Measurements from ENCODE around the gene SIMC1.
A peak's percentile ranks its signal among the peaks of the same experiment; 100 is the strongest.
"Not testable (repeated sequence)": the region's sequence is repeated elsewhere in the genome, so short reads cannot be mapped to it uniquely, and the experiment has no call there.

SIMC1 gene

DNA sequence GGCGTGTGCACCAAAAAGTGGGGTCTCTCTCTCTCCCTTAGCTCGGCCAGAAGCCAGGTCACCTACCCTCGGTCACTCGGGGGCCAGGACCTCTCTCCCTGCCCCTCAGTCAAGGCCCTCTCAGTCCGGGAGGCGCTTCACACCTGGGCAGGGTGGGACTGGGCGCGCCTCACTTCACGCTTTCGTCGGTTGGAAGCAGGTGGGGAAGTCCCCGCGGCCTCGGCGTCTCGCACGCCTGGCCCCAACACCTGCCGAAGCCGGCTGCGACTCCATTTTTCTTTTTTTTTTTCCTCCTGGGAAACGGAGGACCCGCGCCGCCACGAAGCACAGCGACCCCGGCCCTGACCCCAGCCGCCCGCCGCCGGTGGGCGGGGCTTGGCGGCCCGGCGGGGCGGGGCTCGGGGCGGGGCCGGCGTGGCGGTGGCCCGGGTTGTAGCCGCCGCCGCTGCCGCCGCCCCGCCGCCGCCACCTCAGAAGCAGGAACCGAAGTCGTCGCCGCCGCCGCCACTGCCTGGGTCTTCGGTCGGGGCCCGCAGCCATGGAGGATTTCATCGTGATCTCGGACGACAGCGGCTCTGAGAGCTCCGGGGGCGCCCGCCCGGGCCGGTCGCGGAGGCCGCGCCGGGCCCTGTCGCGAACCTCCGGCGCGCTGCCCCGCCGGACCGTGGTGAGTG lies at the start of gene SIMC1:
SIMC1 (plus strand) TSS at position 454 of the 674 bp plus-strand sequence; CDS start at position 539, 85 bp downstream.
- peak; percentile 22 to 25 for DNase-seq

DNA sequence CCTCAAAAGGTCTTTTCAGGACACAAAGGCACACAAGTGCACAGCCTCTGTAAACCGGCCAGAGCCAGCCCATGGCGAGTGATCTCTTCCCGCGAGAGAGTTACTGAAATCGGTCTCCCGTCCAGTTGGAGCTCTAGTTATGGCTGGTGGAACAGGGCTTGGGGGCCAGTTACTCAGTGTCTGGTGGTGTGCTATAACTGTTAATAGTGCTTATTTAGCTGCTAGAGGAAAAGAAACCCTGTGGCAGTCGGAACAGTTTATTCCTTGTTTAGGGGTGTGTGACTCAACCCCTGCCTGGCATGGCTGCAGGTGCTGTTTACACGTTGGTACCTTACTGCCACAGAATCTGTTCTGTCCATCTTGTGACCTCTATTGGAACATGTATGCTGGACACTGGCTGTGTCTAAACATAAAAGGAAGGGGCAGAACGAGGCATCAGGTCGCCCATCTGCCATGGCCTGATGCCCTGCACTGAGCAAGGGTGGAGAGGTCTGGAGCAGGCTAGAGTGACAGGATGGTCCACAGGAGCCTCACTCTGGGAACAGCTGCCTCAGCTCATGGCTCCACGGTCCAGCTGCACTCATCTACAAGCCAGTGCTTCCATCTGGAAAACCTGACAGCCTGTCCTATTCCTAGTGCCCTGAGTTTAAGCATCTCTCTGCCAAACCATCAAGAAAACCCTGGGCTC lies 49.6 kb upstream of the SIMC1 start:
- DNase-seq = no peak

DNA sequence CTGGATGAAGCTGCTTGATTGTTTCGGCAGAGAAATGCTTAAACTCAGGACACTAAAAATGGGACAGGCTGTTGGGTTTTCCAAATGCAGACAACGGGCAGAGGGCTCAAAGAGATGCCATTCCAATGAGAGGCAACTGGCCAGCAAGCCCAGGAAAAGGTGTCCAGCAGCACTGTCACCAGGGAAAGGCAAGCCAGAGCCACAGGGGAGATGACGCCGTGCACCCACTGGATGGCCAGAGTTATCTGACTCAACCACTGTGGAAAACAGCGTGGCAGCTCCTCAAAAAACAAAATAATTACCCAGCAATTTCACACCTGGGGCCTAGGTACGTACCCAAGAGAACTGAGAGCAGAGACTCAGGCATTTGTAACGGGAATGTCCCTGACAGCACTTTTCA lies 48.4 kb upstream of the SIMC1 start:
- DNase-seq = no peak

DNA sequence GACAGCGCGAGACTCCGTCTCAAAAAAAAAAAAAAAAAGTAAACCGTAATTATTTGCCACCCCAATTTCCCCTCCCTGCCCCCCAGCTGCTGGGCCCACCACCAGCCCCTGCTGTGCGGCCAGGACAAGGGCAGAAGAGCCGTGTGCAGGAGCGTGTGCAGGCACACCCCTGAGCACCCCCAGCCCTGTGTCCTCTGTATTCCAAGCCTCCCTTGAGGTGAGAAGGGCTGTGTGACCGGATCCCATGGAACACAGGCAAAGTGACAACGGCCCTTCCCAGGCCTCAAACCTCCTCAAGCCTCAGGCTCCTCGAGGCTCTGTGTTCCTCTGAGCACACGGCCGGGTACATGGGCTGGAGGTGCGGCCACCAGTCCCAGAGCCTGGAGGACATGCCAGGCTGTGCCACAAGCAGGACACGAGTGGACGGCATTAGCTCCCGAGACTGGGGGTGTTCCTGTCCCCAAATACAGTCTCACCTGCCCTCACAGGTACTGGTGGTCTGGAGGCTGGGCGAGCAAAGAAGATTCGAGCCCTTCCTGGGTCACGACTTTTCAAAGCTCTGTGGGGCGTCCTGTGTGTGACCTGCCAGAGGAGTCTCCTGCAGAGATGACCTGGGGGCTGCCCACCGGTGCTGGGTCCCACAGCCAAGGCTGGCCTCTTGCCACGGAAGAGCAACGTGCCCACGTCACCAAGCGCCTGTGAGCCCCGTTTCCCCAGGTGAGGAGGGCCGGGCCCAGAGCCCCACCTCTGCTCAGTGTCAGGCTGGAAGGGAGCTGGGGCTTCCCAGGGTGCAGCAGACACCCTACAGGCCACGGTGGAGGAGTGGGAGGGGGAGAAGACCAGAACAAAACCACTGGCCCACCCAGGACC lies 47.1 kb upstream of the SIMC1 start:
- no peak for DNase-seq

DNA sequence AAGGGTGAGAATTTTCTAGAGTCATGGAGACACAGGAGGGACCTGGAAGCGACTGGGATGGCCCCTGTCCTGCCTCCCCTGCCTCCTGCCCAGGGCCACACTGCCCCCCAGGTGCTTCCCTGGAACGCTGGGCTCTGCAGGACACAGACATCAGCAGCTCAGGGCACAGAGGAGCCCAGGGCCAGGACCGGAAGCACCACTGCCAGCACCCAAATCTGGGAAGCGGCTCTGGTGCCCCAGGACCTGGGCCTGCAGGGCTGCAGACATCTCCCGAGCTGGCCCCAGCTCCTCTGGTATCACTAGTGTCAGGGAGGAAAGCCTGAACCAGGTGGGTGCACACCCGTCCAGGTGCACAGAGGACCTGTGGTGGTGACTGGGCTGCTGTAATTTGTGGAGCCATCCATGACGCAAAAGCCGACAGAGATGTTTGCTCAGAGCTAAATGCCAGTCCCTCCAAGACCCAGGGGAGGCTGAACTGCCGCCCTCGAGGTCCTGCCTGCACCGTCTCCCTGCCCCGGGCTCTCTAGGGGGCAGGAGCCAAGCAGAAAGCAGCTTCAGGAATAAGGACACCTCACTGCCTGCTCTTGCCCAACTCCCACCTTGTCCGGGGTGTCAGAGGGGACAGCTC lies 46.0 kb upstream of the SIMC1 start:
- DNase-seq = no peak

DNA sequence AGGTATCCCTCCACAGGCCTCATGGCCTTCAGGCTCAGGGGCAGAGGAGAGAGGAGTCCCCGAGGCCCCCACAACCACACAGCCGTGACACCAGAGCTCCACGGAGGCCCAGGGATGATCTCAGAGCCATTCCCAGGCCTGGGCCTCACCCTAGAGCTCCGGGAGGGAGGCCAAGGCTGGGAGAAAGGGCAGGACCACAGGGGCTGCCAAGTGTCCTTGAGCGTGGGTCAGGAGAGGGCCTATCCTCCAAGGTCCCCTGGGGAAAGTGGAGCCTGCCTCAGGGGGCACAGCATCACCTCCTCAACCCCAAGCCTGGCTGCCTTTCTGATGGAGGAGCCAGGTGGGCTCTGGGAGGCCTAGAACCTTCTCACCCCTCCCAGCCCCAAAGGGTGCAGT lies 45.5 kb upstream of the SIMC1 start:
- DNase-seq = not testable (repeated sequence)

DNA sequence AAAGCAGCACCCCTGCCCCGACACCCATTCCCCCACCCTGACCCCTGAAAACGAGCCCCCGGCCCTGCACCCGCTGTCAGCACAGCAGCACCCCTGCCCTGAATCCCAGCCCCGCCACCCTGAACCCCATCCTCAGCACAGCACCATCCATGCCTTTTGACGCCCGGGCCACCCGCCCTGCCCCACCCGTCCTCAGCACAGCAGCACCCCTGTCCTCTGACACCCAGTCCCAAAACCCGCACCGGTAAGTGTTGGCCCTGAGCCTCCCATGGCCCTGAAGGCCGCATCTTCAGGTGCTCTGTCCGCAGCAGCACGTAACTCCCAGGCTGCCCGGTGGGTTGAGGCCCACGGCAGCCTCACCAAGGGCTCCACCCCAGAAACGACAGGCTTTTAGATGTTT lies 44.6 kb upstream of the SIMC1 start:
- not testable (repeated sequence) for DNase-seq

DNA sequence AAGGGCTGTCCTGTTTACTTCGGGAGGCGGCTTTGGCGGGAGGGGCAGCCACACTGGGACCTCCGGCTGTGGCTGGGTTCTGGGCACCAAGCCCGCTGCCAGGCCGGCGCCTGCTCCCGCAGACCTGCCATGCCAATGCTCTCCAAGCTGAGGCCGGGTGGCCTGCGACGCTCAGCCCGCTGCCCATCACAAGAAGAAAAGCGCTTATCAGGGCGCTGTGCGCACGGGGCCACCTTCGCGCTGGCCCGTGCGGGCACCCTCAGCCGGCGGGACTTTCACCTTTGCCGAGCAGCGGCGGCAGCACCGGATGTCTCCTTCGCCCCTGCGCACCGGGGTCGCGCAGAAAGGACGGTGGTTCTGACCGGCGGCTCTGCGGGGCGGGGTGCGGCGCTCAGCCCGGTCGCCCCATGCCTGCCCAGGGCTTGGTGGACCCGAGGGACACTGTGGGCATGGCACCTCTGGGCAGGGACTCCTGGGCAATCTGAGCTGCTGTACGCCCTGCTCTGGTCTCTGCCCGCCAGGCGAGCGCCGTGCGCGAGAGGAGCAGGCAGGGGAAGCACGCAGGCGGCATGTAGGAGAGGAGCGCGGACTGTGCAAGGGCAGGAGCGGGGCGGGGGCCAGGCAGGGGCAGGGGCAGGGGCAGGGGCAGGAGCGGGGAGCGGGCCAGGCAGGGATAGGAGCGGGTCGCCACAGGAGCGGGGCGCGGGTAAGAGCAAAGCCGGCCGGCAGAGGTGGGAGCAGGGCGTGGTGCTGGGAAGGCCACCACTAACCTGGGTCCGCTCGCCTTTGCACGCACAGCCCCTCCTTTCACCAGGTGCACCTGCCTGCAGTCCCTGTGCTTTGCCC lies 43.8 kb upstream of the SIMC1 start:
- not testable (repeated sequence) for DNase-seq

DNA sequence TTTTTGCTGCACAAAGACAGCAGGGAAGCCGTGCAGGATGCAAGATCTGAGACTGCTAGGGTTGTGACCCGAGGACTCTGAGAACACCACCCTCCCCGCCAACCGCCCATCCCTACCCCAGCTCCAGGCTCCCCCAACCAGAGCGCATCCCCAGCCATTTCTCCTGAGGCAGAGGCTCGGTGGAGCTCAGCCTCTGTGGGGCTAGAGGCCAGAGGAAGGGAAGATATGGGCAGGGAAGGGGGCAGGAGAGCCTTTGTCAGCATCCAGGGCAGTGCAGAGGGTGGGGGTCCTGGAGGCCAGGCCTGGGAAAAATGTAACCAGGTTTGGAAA lies 43.2 kb upstream of the SIMC1 start:
- not testable (repeated sequence) for DNase-seq

DNA sequence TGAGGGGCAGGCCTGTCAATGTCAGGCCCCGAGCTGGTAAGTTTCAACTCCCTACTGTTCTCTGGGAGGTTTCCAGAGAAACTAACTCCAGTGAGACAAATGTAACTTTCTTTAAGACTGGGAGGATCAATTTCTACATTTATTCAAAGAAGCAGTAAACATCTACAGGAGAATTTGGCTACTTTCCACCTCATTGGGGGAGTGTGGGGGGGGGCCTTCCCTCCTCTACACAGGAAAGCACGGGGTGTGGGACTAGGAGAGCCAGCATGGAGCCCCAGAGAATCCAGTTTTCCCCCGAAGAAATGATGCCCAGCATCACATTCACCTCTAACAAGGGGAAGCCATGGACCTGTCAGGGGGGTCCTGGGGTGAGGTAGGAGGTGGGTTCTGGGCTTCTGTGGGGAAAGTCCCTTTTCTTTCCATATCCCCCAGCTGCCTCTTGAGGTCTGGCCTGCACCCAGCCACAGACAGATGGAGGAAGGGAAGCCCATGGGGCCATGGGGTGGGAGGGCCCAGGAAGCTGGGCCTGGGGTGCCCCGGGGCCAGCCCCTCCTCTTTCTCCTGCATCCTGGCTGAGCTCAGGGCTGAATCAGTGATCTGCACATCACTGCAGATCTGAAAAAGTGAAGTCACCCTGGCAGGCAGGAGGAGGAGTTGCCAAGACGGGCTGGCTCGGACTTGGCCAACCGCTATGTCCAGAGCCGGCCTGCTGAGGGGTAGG lies 42.6 kb upstream of the SIMC1 start:
- not testable (repeated sequence) for DNase-seq

DNA sequence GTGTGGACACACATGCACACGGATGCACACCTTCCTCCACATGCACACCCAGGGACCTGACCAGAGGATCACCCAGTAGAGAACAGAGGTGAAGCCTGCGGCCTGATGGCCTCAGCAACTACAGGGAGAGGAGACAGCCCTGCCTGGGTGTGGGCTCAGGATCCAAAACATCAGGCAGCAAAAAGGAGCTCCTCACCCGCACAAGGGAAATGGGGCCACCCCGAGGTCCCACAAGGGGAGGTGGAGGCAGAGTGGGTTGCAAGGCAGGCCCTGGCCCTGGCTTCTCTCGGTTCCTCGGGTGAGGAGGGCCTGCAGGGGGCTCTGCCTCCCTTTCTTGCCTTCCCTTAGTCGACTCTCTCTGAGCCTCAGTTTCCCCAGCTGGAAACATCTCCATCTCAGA lies 41.4 kb upstream of the SIMC1 start:
- not testable (repeated sequence) for DNase-seq

DNA sequence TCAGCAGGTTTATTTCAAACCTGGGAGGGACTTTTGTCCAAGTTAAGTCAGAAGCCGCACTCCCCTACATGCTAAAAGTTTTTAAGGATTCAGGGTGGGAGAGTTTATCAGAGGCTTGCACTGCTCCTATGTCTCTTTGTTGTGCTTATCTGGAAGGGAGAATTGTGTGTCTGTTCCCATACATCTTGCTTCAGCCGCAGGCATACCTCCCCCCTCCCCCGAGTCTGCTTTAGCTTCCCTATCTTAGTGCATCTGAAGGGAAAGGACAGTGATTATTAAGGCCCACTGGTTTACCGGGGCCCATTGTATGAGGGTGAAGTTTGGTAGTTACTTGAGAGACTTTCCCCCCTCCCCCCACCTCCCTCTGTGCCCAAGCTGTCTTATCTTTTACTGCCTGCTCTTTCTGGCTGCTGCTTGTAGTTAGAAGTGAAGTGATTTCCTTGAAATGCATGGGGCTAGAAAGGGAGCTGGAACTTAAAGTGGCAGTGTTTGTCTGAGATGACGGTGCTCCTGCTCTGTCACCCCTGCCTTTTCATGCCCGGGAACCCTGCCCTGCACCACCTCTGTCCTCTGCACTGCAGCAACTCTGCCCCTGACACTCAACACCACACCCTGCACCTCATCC lies 40.9 kb upstream of the SIMC1 start:
- DNase-seq = not testable (repeated sequence)

DNA sequence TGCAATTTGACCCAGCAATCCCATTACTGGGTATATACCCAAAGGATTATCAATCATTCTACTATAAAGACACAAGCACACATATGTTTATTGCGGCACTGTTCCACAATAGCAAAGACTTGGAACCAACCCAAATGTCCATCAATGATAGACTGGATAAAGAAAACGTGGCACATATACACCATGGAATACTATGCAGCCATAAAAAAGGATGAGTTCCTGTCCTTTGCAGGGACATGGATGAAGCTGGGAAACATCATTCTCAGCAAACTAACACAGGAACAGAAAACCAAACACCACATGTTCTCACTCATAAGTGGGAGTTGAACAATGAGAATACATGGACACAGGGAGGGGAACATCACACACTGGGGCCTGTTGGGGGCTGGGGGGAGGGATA lies 39.9 kb upstream of the SIMC1 start:
- DNase-seq = not testable (repeated sequence)

DNA sequence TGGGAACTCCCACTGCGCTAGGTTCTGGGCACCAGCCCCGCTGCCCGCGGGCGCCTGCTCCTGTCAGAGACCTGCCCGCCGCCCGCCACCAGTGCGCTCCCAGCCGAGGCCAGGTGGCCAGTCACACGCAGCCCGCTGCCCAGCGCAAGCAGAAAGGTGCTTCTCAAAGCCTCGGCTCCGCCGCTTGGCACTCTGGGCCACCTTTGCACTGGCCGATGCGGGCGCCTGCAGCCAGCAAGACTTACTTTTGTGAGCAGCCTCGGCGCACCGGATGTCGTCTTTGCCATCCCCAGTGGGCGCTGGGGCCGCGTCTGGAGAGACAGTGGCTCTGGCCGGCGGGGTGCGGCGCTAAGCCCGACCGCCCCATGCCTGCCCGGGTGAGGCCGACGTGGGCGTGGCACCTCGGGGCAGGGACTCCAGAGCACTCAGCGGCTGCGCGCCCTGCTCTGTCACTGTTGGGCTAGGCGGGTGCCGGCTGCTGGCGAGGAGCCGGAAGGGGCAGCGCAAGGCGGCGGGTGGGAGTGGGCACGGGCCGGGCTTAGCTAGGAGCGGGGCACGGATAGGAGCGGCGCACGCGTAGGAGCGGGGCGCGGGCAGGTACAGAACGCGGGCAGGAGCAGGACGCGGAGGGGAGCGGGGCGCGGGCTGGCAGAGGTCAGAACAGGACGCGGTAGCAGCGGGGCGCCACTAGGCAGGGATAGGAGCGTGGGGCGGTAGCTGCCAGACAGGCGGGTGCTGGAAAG lies 39.1 kb upstream of the SIMC1 start:
- DNase-seq = not testable (repeated sequence)

DNA sequence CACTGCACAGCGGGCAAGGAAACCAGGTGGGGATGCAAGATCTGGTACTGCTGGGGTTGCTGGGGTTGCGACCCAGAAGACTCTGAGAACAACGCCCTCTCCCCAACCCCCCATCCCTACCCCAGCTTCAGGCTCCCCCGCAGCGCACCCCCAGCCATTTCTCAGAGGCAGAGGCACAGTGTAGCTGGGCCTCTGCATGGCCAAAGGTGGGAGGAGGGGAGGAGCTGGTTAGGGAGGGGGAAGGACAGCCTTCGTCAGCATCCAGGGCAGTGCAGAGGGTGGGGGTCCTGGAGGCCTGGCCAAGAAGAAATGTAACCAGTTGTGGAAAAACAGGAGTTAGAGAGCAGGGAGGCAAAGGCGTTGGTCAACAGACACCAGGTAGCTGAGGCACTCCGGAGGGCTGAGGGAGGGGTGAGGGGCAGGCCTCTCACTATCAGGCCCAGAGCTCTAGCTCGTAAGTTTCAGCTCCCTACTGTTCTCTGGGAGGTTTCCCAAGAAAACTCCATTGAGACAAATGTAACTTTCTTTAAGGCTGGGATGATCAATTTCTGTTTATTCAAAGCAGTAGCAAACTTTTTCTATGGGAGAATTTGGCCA lies 38.3 kb upstream of the SIMC1 start:
- DNase-seq = not testable (repeated sequence)

DNA sequence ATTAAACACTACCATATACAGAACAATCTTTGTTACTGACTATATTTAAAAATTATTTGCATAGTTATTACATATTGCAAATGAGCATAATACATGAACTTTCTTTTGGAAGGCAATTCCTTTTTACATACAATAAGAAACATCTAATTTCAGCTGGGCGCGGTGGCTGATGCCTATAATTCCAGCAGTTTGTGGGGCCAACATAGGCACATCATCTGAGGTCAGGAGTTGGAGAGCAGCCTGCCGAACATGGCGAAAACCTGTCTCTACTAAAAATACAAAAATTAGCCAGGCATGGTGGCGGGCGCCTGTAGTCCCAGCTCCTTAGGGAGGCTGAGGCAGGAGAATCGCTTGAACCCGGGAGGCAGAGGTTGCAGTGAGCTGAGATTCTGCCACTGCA lies 36.4 kb upstream of the SIMC1 start:
- DNase-seq = no peak

DNA sequence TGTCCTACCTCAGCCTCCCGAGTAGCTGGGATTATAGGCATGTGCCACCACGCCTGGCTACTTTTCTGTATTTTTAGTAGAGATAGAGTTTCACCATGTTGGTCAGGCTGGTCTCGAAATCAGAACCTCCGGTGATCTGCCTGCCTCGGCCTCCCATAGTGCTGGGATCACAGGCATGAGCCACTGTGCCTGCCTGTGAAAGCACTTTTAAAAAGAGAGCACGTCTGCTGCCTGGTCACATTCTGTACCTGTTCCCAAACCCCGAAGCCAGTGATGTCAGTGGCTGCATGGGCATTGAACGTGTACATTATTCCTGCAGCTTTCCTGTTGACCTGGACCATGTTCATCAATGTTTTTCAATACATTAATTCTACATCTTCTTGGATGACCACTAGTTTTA lies 35.1 kb upstream of the SIMC1 start:
- DNase-seq = no peak

DNA sequence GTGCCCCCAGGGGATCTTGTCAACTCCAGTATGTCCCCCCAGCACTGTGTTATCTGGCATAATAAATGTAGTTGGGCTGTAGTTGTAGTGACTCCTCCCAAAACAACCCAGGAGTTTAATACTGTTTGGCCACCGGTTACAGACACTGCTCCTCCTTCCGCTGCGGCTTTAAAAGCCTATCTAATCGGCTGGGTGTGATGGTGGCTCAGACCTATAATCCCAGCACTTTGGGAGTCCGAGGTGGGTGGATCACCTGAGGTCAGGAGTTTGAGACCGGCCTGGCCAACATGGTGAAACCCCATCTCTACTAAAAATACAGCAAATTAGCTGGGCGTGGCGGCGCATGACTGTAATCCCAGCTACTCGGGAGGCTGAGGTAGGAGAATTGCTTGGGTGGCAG lies 34.7 kb upstream of the SIMC1 start:
- DNase-seq = not testable (repeated sequence)

DNA sequence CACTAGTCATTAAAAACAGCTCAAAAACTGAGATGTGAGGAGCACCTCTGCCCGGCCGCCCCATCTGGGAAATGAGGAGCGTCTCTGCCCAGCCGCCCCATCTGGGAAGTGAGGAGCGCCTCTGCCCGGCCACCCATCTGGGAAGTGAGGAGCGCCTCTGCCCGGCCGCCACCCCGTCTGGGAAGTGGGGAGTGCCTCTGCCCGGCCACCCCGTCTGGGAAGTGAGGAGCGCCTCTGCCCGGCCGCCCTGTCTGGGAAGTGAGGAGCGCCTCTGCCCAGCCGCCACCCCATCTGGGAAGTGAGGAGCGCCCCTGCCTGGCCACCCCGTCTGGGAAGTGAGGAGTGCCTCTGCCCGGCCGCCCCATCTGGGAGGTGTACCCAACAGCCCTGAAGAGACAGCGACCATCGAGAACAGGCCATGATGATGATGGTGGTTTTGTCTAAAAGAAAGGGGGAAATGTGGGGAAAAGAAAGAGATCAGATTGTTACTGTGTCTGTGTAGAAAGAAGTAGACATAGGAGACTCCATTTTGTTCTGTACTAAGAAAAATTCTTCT lies 23.7 kb upstream of the SIMC1 start:
- DNase-seq = not testable (repeated sequence)

Measured in NCI-H1930 (cell line).